ENCODE results near the gene CPS1. TPM values are rescaled to one million over a fixed set of nuclear protein-coding genes. Genes with fewer than 3 reads are reported as not detected.

Gene CPS1
- total and polyA plus RNA-seq, 2 of the 4 experiments (the other 2 are of a cell fraction) = 5.4 to 20.1 TPM

DNA sequence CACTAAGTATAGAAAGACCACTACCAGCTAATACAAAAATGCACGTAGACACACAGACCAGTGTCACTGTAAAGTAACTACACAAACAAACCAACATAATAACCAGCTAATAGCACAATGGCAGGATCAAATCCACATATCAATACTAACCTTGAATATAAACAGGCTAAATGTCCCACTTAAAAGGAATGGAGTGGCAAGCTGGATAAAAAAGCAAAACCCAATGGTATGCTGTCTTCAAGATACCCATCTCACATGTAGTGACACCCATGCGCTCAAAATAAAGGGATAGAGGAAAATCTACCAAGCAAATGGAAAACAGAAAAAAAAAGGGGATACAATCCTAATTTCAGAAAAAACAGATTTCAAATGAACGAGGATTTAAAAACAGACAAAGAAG lies 41.8 kb downstream of the CPS1 start:
- ChIA-PET POLR2A (ENCODE audit: unreplicated experiment) (no interaction called here), CTCF (no interaction called here)
- Histone ChIP-seq H3K79me1 (ENCODE audit: low read depth in 1 of 2, low read length in 2 of 2) (no peaks in the 10 kb centered on the region), H2BK5ac (ENCODE audit: low read depth, low read length, poor library complexity, severe bottlenecking) (no peak overlapping the region), H3K56ac (ENCODE audit: extremely low read depth, insufficient read depth, low read length) (no peak overlapping the region), H3K36me3 (ENCODE audit: control insufficient read depth, insufficient read depth, low read length) (no peaks in the 10 kb centered on the region), H3K27me3 (ENCODE audit: control insufficient read depth, insufficient read depth, low read length) (no peaks in the 10 kb centered on the region), H3K4me2 (ENCODE audit: low read depth, low read length) (no peak overlapping the region), H2AK5ac (ENCODE audit: low read depth, low read length) (no peak overlapping the region), H2BK15ac (ENCODE audit: low read depth, low read length) (no peak overlapping the region), H3K4me1 (ENCODE audit: control insufficient read depth, insufficient read depth, low read length) (no peaks in the 10 kb centered on the region), H2AFZ (replicated peaks; ENCODE audit: low read length, poor library complexity) (no peak overlapping the region), H4K8ac (ENCODE audit: low read depth in 2 of 2, low read length in 2 of 2) (no peak overlapping the region), H3K18ac (ENCODE audit: low read depth, low read length) (no peak overlapping the region), H3K23ac (ENCODE audit: low read depth, low read length) (no peak overlapping the region), H4K5ac (ENCODE audit: low read depth, low read length) (no peak overlapping the region), H4K20me1 (ENCODE audit: insufficient read depth, low read length) (no peaks in the 10 kb centered on the region), H2BK120ac (ENCODE audit: low read depth, low read length) (no peak overlapping the region), H3K27ac (ENCODE audit: insufficient read depth, low read length) (no peak overlapping the region), H3K9me3 (ENCODE audit: control insufficient read depth, insufficient read depth, low read length) (no peaks in the 10 kb centered on the region; the same call in 1 of the 2 replicates), H2BK20ac (ENCODE audit: low read depth, low read length) (no peak overlapping the region), H4K91ac (ENCODE audit: insufficient read depth, low read depth, low read length) (no peak overlapping the region), H3K14ac (replicated peaks; ENCODE audit: low read depth, low read length) (no peak overlapping the region), H2AK9ac (replicated peaks; ENCODE audit: low read depth, low read length, poor library complexity) (no peak overlapping the region), H3K9me1 (ENCODE audit: insufficient read depth, low read length) (no peaks in the 10 kb centered on the region), H3K4me3 (ENCODE audit: insufficient read depth, low read depth, low read length) (no peak overlapping the region), H3K4ac (ENCODE audit: low read depth, low read length) (no peak overlapping the region), H3K9ac (ENCODE audit: low read depth, low read length) (no peak overlapping the region)
- in situ Hi-C loops (cut with MboI; ENCODE audit: low sequenced_read_pairs) (no loop called here), dilution Hi-C loops (cut with HindIII; ENCODE audit: low sequenced_read_pairs, unreplicated experiment) (no loop called here), intact Hi-C loops (cut with micrococcal nuclease) (no loop called here)
- TF ChIP-seq RAD21 (IDR thresholded peaks at IDR 0.05; ENCODE audit: low read length) = no peak
- TF ChIP-seq MAFK (IDR thresholded peaks at IDR 0.05; ENCODE audit: low read depth, low read length) = no peak
- no peak for TF ChIP-seq POLR2A (IDR thresholded peaks at IDR 0.05; ENCODE audit: low read depth, low read length)
- no peak for TF ChIP-seq RCOR1 (IDR thresholded peaks at IDR 0.05; ENCODE audit: insufficient replicate concordance, low read length)
- TF ChIP-seq RFX5 (IDR thresholded peaks at IDR 0.05; ENCODE audit: low read depth, low read length) = no peak
- TF ChIP-seq, protein P1, sequence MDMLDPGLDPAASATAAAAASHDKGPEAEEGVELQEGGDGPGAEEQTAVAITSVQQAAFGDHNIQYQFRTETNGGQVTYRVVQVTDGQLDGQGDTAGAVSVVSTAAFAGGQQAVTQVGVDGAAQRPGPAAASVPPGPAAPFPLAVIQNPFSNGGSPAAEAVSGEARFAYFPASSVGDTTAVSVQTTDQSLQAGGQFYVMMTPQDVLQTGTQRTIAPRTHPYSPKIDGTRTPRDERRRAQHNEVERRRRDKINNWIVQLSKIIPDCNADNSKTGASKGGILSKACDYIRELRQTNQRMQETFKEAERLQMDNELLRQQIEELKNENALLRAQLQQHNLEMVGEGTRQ (IDR thresholded peaks at IDR 0.05; ENCODE audit: low read depth, low read length) = no peak
- no peak for TF ChIP-seq FOS (IDR thresholded peaks at IDR 0.05; ENCODE audit: low read depth, low read length)
- TF ChIP-seq BHLHE40 (IDR thresholded peaks at IDR 0.05; ENCODE audit: low read depth, low read length) = no peak
- TF ChIP-seq, protein P2, sequence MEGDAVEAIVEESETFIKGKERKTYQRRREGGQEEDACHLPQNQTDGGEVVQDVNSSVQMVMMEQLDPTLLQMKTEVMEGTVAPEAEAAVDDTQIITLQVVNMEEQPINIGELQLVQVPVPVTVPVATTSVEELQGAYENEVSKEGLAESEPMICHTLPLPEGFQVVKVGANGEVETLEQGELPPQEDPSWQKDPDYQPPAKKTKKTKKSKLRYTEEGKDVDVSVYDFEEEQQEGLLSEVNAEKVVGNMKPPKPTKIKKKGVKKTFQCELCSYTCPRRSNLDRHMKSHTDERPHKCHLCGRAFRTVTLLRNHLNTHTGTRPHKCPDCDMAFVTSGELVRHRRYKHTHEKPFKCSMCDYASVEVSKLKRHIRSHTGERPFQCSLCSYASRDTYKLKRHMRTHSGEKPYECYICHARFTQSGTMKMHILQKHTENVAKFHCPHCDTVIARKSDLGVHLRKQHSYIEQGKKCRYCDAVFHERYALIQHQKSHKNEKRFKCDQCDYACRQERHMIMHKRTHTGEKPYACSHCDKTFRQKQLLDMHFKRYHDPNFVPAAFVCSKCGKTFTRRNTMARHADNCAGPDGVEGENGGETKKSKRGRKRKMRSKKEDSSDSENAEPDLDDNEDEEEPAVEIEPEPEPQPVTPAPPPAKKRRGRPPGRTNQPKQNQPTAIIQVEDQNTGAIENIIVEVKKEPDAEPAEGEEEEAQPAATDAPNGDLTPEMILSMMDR (conservative IDR thresholded peaks at IDR 0.05; ENCODE audit: low read depth, low read length) = no peak
- TF ChIP-seq CEBPB (IDR thresholded peaks at IDR 0.05; ENCODE audit: low read depth, low read length) = no peak
- TF ChIP-seq CHD1 (IDR thresholded peaks at IDR 0.05; ENCODE audit: low read depth, low read length) = no peak
- TF ChIP-seq SMC3 (IDR thresholded peaks at IDR 0.05; ENCODE audit: low read depth, low read length) = no peak
- no peak for TF ChIP-seq NFE2L2 (IDR thresholded peaks at IDR 0.05; ENCODE audit: low read depth, low read length)
- TF ChIP-seq MXI1 (IDR thresholded peaks at IDR 0.05; ENCODE audit: borderline replicate concordance, low read depth, low read length) = no peak
- TF ChIP-seq, protein P3, sequence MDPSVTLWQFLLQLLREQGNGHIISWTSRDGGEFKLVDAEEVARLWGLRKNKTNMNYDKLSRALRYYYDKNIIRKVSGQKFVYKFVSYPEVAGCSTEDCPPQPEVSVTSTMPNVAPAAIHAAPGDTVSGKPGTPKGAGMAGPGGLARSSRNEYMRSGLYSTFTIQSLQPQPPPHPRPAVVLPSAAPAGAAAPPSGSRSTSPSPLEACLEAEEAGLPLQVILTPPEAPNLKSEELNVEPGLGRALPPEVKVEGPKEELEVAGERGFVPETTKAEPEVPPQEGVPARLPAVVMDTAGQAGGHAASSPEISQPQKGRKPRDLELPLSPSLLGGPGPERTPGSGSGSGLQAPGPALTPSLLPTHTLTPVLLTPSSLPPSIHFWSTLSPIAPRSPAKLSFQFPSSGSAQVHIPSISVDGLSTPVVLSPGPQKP (IDR thresholded peaks at IDR 0.05; ENCODE audit: borderline replicate concordance, low read depth, low read length) = no peak
- TF ChIP-seq MAZ (IDR thresholded peaks at IDR 0.05; ENCODE audit: borderline replicate concordance, low read depth, low read length) = no peak
- BruUV-seq (replicated peaks) = no TSS peak
- ATAC-seq (ENCODE audit: low read depth) (no peak), DNase-seq (no peak)
- WGBS, 2 experiments (ENCODE audit: extremely low coverage in 2 of 2, insufficient read length in 1 of 2) = no CpG with 5 or more reads among the region's 3 CpGs

All from IMR-90 (cell line).